Gastrocnemius medialis (tissue), 4 donors: ENCODE data around the gene C19orf25. TPM values are rescaled to one million over a fixed set of nuclear protein-coding genes. Genes with fewer than 3 reads are reported as not detected.

Experiments used
- ATAC-seq, 2 donors: fragments of 150-250 bp; one replicate each; pipeline ENCODE4 v1.9.1; 2016
- DNase-seq, 2 donors: peaks; one replicate each; pipeline ENCODE4 v3.0.0-alpha.2; 2019
- H3K27ac ChIP-seq, 4 donors: fragments of 200-600 bp; sonication (generic); 1 replicate in 1 of 4; 2 replicates in 3 of 4; pipeline ENCODE4 v1.5.1; 2016 to 2018; ENCODE audit warnings: mild to moderate bottlenecking in 2 of 4, moderate library complexity in 1 of 4
- H3K27me3 ChIP-seq, 3 donors: fragments of 200-600 bp; sonication (generic) in 2 of 3; 1 replicate in 1 of 3; 2 replicates in 2 of 3; pipeline versions ENCODE4 v1.5.1 to v1.6.0; 2016 to 2019; ENCODE audit warnings: mild to moderate bottlenecking in 1 of 3, moderate library complexity in 1 of 3
- H3K36me3 ChIP-seq, 2 donors: fragments of 200-600 bp; sonication (generic) in 1 of 2; one replicate each; pipeline ENCODE4 v1.5.1; 2017 to 2018
- H3K4me1 ChIP-seq, 2 donors: fragments of 200-600 bp; sonication (generic) in 1 of 2; one replicate each; pipeline ENCODE4 v1.5.1; 2016 to 2017; ENCODE audit warnings: mild to moderate bottlenecking in 2 of 2
- H3K4me3 ChIP-seq, 4 donors: fragments of 200-600 bp; sonication (generic) in 3 of 4; 1 replicate in 1 of 4; 2 replicates in 3 of 4; pipeline ENCODE4 v1.5.1; 2016 to 2019; ENCODE audit warnings: mild to moderate bottlenecking in 2 of 4
- H3K9me3 ChIP-seq, 3 donors: fragments of 200-600 bp; sonication (generic) in 2 of 3; 1 replicate in 1 of 3; 2 replicates in 2 of 3; pipeline ENCODE4 v1.5.1; 2016 to 2019
- CTCF ChIP-seq, 5 experiments: fragments of 450-650 bp in 3 of 5; fragments of 200-600 bp in 2 of 5; sonication (generic) in 2 of 5; IDR thresholded peaks in 4 of 5; conservative IDR thresholded peaks in 1 of 5; 1 replicate in 4 of 5; 2 replicates in 1 of 5; pipeline ENCODE4 v1.5.1; 2016 to 2019; ENCODE audit warnings: antibody characterized with exemption in 5 of 5, mild to moderate bottlenecking in 3 of 5, moderate library complexity in 3 of 5
- POLR2A ChIP-seq, 2 donors: fragments of 450-650 bp; IDR thresholded peaks; one replicate each; pipeline ENCODE4 v1.6.1; 2017; ENCODE audit warnings: antibody characterized with exemption in 2 of 2, mild to moderate bottlenecking in 2 of 2, moderate library complexity in 2 of 2
- in situ Hi-C, 4 donors: fragments of 200-750 bp; cut with MboI; loops; one replicate each; pipeline versions ENCODE4 v1.15.0 to v1.8.0; 2017; ENCODE audit warnings: low sequenced_read_pairs in 4 of 4
- intact Hi-C: fragments of 100-400 bp; cut with DNase I; formaldehyde crosslinking; loops from one replicate; pipeline ENCODE4 v1.15.1; 2023; ENCODE audit warnings: low total_unique reads
- total RNA-seq, 4 donors: library from RNA; depleted of rRNA; stranded (reverse); fragments of >200 nt; gene quantifications; one replicate each; pipeline versions ENCODE4 v1.1.0 to v1.2.3, GENCODE V29; 2016

Gene C19orf25
- total RNA-seq, 4 donors from 2014 or later: 18.7 to 25.7 (median 19.9) TPM

GRCh38 chr19:1466461-1467214 lies 12.4 kb downstream of the C19orf25 start:
- Histone ChIP-seq H3K9me3 (no peaks in the 10 kb centered on the region), H3K27ac (no peak overlapping the region), H3K4me3 (no peak overlapping the region), H3K36me3 (no peaks in the 10 kb centered on the region), H3K4me1 (peaks cover 11 to 33% of the 10 kb centered on the region in 2 donors), H3K27me3 (peaks cover 58 to 66% (median 58%) of the 10 kb centered on the region in 3 donors)
- ATAC-seq: no peak
- intact Hi-C loops (no loop called here), in situ Hi-C loops (no loop called here)
- no peak for DNase-seq
- TF ChIP-seq POLR2A (IDR thresholded peaks at IDR 0.05) (no peak), CTCF (IDR thresholded peaks at IDR 0.05 in 4 of 5, conservative IDR thresholded peaks at IDR 0.05 in 1 of 5) (no peak)

- Histone ChIP-seq H3K27ac (no peak overlapping the region), H3K27me3 (peaks cover 52 to 60% (median 52%) of the 10 kb centered on the region in 3 donors), H3K4me3 (no peak overlapping the region), H3K9me3 (no peaks in the 10 kb centered on the region), H3K36me3 (no peaks in the 10 kb centered on the region), H3K4me1 (peaks cover 11 to 27% of the 10 kb centered on the region in 2 donors)
- in situ Hi-C loops: no loop called here
- ATAC-seq: no peak
- no peak for TF ChIP-seq CTCF (IDR thresholded peaks at IDR 0.05 in 4 of 5, conservative IDR thresholded peaks at IDR 0.05 in 1 of 5)
- TF ChIP-seq POLR2A (IDR thresholded peaks at IDR 0.05): no peak
- intact Hi-C loops: no loop called here
- DNase-seq: no peak
These were observed 13.0 kb downstream of the C19orf25 start for GRCh38 chr19:1466018-1466460.

DNA sequence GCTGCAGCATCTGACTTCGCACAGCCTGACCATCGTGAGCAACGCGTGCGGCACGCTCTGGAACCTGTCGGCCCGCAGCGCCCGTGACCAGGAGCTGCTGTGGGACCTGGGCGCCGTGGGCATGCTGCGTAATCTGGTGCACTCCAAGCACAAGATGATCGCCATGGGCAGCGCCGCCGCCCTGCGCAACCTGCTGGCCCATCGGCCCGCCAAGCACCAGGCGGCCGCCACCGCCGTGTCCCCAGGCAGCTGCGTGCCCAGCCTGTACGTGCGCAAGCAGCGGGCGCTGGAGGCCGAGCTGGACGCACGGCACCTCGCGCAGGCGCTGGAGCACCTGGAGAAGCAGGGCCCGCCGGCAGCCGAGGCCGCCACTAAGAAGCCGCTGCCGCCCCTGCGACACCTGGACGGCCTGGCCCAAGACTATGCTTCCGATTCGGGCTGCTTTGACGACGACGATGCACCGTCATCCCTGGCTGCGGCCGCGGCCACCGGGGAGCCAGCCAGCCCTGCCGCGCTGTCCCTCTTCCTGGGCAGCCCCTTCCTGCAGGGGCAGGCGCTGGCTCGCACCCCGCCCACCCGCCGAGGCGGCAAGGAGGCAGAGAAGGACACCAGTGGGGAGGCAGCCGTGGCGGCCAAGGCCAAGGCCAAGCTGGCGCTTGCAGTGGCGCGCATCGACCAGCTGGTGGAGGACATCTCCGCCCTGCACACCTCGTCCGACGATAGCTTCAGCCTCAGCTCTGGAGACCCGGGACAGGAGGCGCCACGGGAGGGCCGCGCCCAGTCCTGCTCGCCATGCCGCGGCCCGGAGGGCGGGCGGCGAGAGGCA lies 13.6 kb downstream of the C19orf25 start:
- intact Hi-C loops: no loop called here
- Histone ChIP-seq H3K36me3 (no peaks in the 10 kb centered on the region), H3K4me1 (peaks cover 6 to 22% of the 10 kb centered on the region in 2 donors), H3K9me3 (no peaks in the 10 kb centered on the region), H3K27me3 (peaks cover 46 to 53% (median 46%) of the 10 kb centered on the region in 3 donors), H3K4me3 (no peak overlapping the region), H3K27ac (no peak overlapping the region)
- TF ChIP-seq CTCF (IDR thresholded peaks at IDR 0.05 in 4 of 5, conservative IDR thresholded peaks at IDR 0.05 in 1 of 5) (peak in 2 of 5 experiments; percentile 24 to 42), POLR2A (IDR thresholded peaks at IDR 0.05) (no peak)
- no peak for ATAC-seq
- in situ Hi-C loops: no loop called here
- no peak for DNase-seq

DNA sequence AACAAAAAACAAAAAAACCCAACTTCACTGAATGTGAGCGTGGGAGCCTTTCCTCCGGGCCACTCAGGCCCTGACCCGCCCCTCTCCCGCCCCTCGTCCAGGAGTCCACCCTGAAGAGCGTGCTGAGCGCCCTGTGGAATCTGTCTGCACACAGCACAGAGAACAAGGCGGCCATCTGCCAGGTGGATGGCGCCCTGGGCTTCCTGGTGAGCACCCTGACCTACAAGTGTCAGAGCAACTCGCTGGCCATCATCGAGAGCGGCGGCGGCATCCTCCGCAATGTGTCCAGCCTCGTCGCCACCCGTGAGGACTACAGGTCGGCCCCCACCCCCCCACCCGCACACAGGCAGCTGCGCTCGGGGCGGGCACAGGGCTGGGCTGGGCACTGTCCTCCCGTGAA lies 17.2 kb downstream of the C19orf25 start:
- Histone ChIP-seq H3K36me3 (no peaks in the 10 kb centered on the region), H3K27me3 (peaks cover 24 to 44% (median 32%) of the 10 kb centered on the region in 3 donors), H3K4me1 (no peaks in the 10 kb centered on the region), H3K4me3 (no peak overlapping the region), H3K27ac (no peak overlapping the region), H3K9me3 (no peaks in the 10 kb centered on the region)
- in situ Hi-C loops: no loop called here
- no peak for ATAC-seq
- intact Hi-C loops: no loop called here
- no peak for TF ChIP-seq CTCF (IDR thresholded peaks at IDR 0.05 in 4 of 5, conservative IDR thresholded peaks at IDR 0.05 in 1 of 5)
- no peak for TF ChIP-seq POLR2A (IDR thresholded peaks at IDR 0.05)
- DNase-seq: no peak
